Neural cell (in vitro differentiated cells): ENCODE data around the gene KCNJ10. TPM values are rescaled to one million over a fixed set of nuclear protein-coding genes. Genes with fewer than 3 reads are reported as not detected.

Experiments
- H2AFZ ChIP-seq: fragments of 200-600, 300-800 bp; sonication (generic), shearing (Covaris generic); 2 replicates; pipeline ENCODE4 v1.6.0; 2014; ENCODE audit warnings: low read depth, mild to moderate bottlenecking, antibody characterized with exemption, low read length, moderate library complexity
- H3F3A ChIP-seq: fragments of 200-600 bp; shearing (Covaris generic); 2 replicates; pipeline ENCODE4 v1.6.1; 2016; ENCODE audit warnings: mild to moderate bottlenecking, moderate library complexity, mixed read lengths, antibody characterized with exemption, low read length; ENCODE audit not compliant: insufficient read depth, poor library complexity, severe bottlenecking
- H3K27ac ChIP-seq: fragments of 200-600, 300-800 bp; sonication (generic), shearing (Covaris generic); 2 replicates; pipeline ENCODE4 v1.5.1; 2014; ENCODE audit warnings: mild to moderate bottlenecking, low read length, moderate library complexity
- H3K27me3 ChIP-seq: fragments of 300-800, 200-600 bp; sonication (generic), shearing (Covaris generic); 2 replicates; pipeline ENCODE4 v1.6.0; 2014; ENCODE audit warnings: mild to moderate bottlenecking, low read depth, low read length, moderate library complexity; ENCODE audit not compliant: insufficient read depth
- H3K36me3 ChIP-seq: fragments of 300-800, 200-600 bp; sonication (generic), shearing (Covaris generic); 2 replicates; pipeline ENCODE4 v1.5.1; 2014; ENCODE audit warnings: mild to moderate bottlenecking, antibody characterized with exemption, low read length, moderate library complexity; ENCODE audit not compliant: insufficient read depth
- H3K4me2 ChIP-seq: fragments of 300-800, 200-600 bp; sonication (generic), shearing (Covaris generic); 2 replicates; pipeline ENCODE4 v1.6.0; 2014; ENCODE audit warnings: mild to moderate bottlenecking, low read length
- H3K4me3 ChIP-seq: fragments of 300-800, 200-600 bp; sonication (generic), shearing (Covaris generic); 2 replicates; pipeline ENCODE4 v1.5.1; 2014; ENCODE audit warnings: mild to moderate bottlenecking, low read length, moderate library complexity
- H3K79me2 ChIP-seq: fragments of 200-600 bp; shearing (Covaris generic); replicated peaks from 2 replicates; pipeline ENCODE4 v1.6.0; 2014; ENCODE audit warnings: mild to moderate bottlenecking, low read length, moderate library complexity; ENCODE audit not compliant: insufficient read depth
- H3K9ac ChIP-seq: fragments of 300-800, 200-600 bp; sonication (generic), shearing (Covaris generic); 2 replicates; pipeline ENCODE4 v1.6.1; 2016; ENCODE audit warnings: mild to moderate bottlenecking, low read length, mixed read lengths
- H3K9me2 ChIP-seq: fragments of 200-600 bp; shearing (Covaris generic); 2 replicates; pipeline ENCODE4 v1.6.1; 2016; ENCODE audit warnings: mild to moderate bottlenecking, low read length, mixed read lengths; ENCODE audit not compliant: insufficient read depth
- H3K9me3 ChIP-seq: fragments of 200-600, 300-800 bp; sonication (generic), shearing (Covaris generic); 2 replicates; pipeline ENCODE4 v1.6.1; 2016; ENCODE audit warnings: mild to moderate bottlenecking, mixed run types, low read length, moderate library complexity, mixed read lengths
- H4K20me1 ChIP-seq: fragments of 200-600 bp; shearing (Covaris generic); 2 replicates; pipeline ENCODE4 v1.6.1; 2016; ENCODE audit warnings: mild to moderate bottlenecking, mixed run types; ENCODE audit not compliant: insufficient read depth
- EP300 ChIP-seq: fragments of 450-650 bp; conservative IDR thresholded peaks from 2 replicates; pipeline ENCODE4 v1.6.1; 2014; ENCODE audit warnings: antibody characterized with exemption, mild to moderate bottlenecking, moderate library complexity; ENCODE audit not compliant: poor library complexity, severe bottlenecking
- EZH2 ChIP-seq: fragments of 200-600, 300-800 bp; shearing (Covaris generic), sonication (generic); IDR thresholded peaks from 2 replicates; pipeline ENCODE4 v1.6.1; 2014; ENCODE audit warnings: antibody characterized with exemption, low read length, borderline replicate concordance, mild to moderate bottlenecking; ENCODE audit not compliant: insufficient read depth, poor library complexity, severe bottlenecking
- MXI1 ChIP-seq: fragments of 450-650 bp; conservative IDR thresholded peaks from 2 replicates; pipeline ENCODE4 v1.6.1; 2014; ENCODE audit warnings: antibody characterized with exemption, mild to moderate bottlenecking; ENCODE audit not compliant: poor library complexity, severe bottlenecking
- POLR2AphosphoS5 ChIP-seq: IDR thresholded peaks from 2 replicates; pipeline ENCODE4 v1.6.1; 2012
- RAD21 ChIP-seq: fragments of 450-650 bp; conservative IDR thresholded peaks from 2 replicates; pipeline ENCODE4 v1.6.1; 2014; ENCODE audit warnings: antibody characterized with exemption, mild to moderate bottlenecking, moderate library complexity
- SMC3 ChIP-seq: fragments of 450-650 bp; conservative IDR thresholded peaks from 2 replicates; pipeline ENCODE4 v1.6.1; 2014; ENCODE audit warnings: antibody characterized with exemption, mild to moderate bottlenecking, moderate library complexity; ENCODE audit not compliant: poor library complexity
- TAF1 ChIP-seq: IDR thresholded peaks from 2 replicates; pipeline ENCODE4 v1.6.1; 2012; ENCODE audit warnings: low read depth
- polyA plus RNA-seq: library from polyadenylated mRNA; depleted of rRNA; stranded (reverse); fragments of >200 nt; gene quantifications from 2 replicates; pipeline ENCODE4 v1.2.3, GENCODE V29; 2014
- TF ChIP-seq, protein P1 (sequence below): IDR thresholded peaks from 2 replicates; pipeline ENCODE4 v1.6.1; 2012; ENCODE audit warnings: borderline replicate concordance
- TF ChIP-seq, protein P2 (sequence below): fragments of 450-650 bp; IDR thresholded peaks from 2 replicates; pipeline ENCODE4 v1.5.1; 2014; ENCODE audit warnings: antibody characterized with exemption, mild to moderate bottlenecking, moderate library complexity; ENCODE audit not compliant: poor library complexity, severe bottlenecking

The KCNJ10 gene
- polyA plus RNA-seq, 1 donor from 2014 or later, result not detected

DNA sequence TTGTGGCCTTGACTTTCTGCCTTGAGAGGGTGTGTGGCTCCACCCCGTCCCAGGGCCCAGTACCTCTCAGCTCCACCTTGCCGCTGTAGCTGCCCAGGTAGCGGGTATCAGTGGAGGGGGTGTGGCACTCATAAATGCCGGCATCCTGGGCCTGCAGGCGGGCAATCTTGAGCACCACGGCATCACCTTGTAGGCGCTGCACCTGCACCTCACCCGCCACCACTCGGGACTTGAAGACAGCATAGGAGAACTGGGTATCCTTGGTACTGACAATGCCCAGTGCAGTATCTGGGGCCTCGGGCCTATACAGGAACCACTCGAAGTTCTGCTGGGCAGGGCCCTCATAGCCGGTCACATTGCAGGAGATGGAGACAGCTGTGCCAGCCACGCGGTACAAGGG, 24.8 kb upstream of the KCNJ10 start:
- H3K4me2 ChIP-seq, result no peak overlapping the region
- no peaks in the 10 kb centered on the region for H3K36me3 ChIP-seq
- no peaks in the 10 kb centered on the region for H3K79me2 ChIP-seq
- H3K9me2 ChIP-seq, result no peaks in the 10 kb centered on the region
- H3K9me3 ChIP-seq, result no peaks in the 10 kb centered on the region
- TF ChIP-seq SMC3 (no peak), EP300 (no peak), RAD21 (no peak), TAF1 (no peak), POLR2AphosphoS5 (no peak)
- H3F3A ChIP-seq, result no peaks in the 10 kb centered on the region
- H3K9ac ChIP-seq, result no peak overlapping the region
- no peak overlapping the region for H2AFZ ChIP-seq
- H4K20me1 ChIP-seq, result no peaks in the 10 kb centered on the region
- H3K27ac ChIP-seq, result no peak overlapping the region
- no peaks in the 10 kb centered on the region for H3K27me3 ChIP-seq
- H3K4me3 ChIP-seq, result no peak overlapping the region

DNA sequence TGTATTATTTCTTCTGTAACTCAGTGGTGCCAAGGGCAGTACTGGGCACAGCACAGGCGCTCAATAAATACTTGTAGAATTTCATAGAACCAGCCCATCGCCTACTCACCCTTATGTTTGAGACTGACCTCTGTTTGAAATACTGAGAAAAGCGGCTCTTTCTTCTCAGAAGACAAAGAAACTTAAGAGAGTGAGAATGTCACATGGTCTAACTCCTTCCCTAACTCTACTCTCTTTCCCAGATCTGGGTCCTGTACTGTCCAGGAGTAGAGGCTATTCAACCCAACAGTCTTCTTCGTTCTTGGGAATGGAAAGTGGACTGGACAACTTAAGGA, 24.3 kb upstream of the KCNJ10 start:
- Histone ChIP-seq H3K36me3 (no peaks in the 10 kb centered on the region), H3K79me2 (no peaks in the 10 kb centered on the region), H4K20me1 (no peaks in the 10 kb centered on the region), H3K9me3 (no peaks in the 10 kb centered on the region), H3F3A (no peaks in the 10 kb centered on the region), H2AFZ (no peak overlapping the region), H3K4me3 (no peak overlapping the region), H3K9ac (no peak overlapping the region), H3K27me3 (no peaks in the 10 kb centered on the region), H3K27ac (no peak overlapping the region), H3K9me2 (no peaks in the 10 kb centered on the region), H3K4me2 (no peak overlapping the region)
- TF ChIP-seq RAD21 (no peak), EZH2 (no peak), MXI1 (no peak), SMC3 (no peak), TAF1 (no peak), EP300 (no peak), POLR2AphosphoS5 (no peak)
- TF ChIP-seq, protein P1, sequence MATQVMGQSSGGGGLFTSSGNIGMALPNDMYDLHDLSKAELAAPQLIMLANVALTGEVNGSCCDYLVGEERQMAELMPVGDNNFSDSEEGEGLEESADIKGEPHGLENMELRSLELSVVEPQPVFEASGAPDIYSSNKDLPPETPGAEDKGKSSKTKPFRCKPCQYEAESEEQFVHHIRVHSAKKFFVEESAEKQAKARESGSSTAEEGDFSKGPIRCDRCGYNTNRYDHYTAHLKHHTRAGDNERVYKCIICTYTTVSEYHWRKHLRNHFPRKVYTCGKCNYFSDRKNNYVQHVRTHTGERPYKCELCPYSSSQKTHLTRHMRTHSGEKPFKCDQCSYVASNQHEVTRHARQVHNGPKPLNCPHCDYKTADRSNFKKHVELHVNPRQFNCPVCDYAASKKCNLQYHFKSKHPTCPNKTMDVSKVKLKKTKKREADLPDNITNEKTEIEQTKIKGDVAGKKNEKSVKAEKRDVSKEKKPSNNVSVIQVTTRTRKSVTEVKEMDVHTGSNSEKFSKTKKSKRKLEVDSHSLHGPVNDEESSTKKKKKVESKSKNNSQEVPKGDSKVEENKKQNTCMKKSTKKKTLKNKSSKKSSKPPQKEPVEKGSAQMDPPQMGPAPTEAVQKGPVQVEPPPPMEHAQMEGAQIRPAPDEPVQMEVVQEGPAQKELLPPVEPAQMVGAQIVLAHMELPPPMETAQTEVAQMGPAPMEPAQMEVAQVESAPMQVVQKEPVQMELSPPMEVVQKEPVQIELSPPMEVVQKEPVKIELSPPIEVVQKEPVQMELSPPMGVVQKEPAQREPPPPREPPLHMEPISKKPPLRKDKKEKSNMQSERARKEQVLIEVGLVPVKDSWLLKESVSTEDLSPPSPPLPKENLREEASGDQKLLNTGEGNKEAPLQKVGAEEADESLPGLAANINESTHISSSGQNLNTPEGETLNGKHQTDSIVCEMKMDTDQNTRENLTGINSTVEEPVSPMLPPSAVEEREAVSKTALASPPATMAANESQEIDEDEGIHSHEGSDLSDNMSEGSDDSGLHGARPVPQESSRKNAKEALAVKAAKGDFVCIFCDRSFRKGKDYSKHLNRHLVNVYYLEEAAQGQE, result no peak
- TF ChIP-seq, protein P2, sequence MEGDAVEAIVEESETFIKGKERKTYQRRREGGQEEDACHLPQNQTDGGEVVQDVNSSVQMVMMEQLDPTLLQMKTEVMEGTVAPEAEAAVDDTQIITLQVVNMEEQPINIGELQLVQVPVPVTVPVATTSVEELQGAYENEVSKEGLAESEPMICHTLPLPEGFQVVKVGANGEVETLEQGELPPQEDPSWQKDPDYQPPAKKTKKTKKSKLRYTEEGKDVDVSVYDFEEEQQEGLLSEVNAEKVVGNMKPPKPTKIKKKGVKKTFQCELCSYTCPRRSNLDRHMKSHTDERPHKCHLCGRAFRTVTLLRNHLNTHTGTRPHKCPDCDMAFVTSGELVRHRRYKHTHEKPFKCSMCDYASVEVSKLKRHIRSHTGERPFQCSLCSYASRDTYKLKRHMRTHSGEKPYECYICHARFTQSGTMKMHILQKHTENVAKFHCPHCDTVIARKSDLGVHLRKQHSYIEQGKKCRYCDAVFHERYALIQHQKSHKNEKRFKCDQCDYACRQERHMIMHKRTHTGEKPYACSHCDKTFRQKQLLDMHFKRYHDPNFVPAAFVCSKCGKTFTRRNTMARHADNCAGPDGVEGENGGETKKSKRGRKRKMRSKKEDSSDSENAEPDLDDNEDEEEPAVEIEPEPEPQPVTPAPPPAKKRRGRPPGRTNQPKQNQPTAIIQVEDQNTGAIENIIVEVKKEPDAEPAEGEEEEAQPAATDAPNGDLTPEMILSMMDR, result no peak
